ENCODE data around the gene CDHR3. TPM values are rescaled to one million over a fixed set of nuclear protein-coding genes. Genes with fewer than 3 reads are reported as not detected.

CDHR3 gene
- total RNA-seq, 1 donor from 2014 or later = 3.1 TPM

- Mint-ChIP-seq H3K9me3 (ENCODE audit: unreplicated experiment) (peaks cover 2% of the 10 kb centered on the region), H3K27me3 (ENCODE audit: low read depth, unreplicated experiment) (no peaks in the 10 kb centered on the region), H3K27ac (ENCODE audit: unreplicated experiment) (peak overlapping the region; percentile 72), H3K4me3 (ENCODE audit: unreplicated experiment) (no peak overlapping the region), H3K36me3 (ENCODE audit: low read depth, unreplicated experiment) (no peaks in the 10 kb centered on the region), H3K4me1 (ENCODE audit: low read depth, unreplicated experiment) (peaks cover 25% of the 10 kb centered on the region)
- peaks cover 28% of the 10 kb centered on the region for H3K27me3 ChIP-seq (ENCODE audit: insufficient read depth, low read length)
- TF ChIP-seq CTCF (IDR thresholded peaks at IDR 0.05; ENCODE audit: insufficient read depth, low read depth, low read length) = no peak
- TF ChIP-seq EZH2 (IDR thresholded peaks at IDR 0.05; ENCODE audit: insufficient read depth, low read length) = no peak
- H3K79me2 ChIP-seq (ENCODE audit: insufficient read depth, low read length) = no peaks in the 10 kb centered on the region
- H3K4me3 ChIP-seq (ENCODE audit: insufficient read depth, low read depth, low read length) = no peak overlapping the region
- no peaks in the 10 kb centered on the region for H3K9me3 ChIP-seq (ENCODE audit: insufficient read depth, low read depth, low read length)
- H3K9ac ChIP-seq (ENCODE audit: low read length) = no peak overlapping the region
- H3K27ac ChIP-seq (ENCODE audit: low read depth, low read length) = no peak overlapping the region
- no peaks in the 10 kb centered on the region for H3K36me3 ChIP-seq (ENCODE audit: insufficient read depth, low read length)
- H3K4me1 ChIP-seq (ENCODE audit: insufficient read depth, low read length) = peaks cover 11% of the 10 kb centered on the region
- no peak for FAIRE-seq
- peak overlapping the region; percentile 23 for H2AFZ ChIP-seq (ENCODE audit: low read depth, low read length)
- no peaks in the 10 kb centered on the region for H4K20me1 ChIP-seq (ENCODE audit: insufficient read depth, low read length)
- no peak for DNase-seq (ENCODE audit: low read depth)
- H3K4me2 ChIP-seq (ENCODE audit: low read length) = peak overlapping the region; percentile 32
These were observed 58.3 kb downstream of the CDHR3 start for GRCh38 chr7:106021151-106022067.

GRCh38 chr7:106022193-106022821 lies 59.2 kb downstream of the CDHR3 start:
- no peaks in the 10 kb centered on the region for H3K36me3 Mint-ChIP-seq (ENCODE audit: low read depth, unreplicated experiment)

More at GRCh38 chr7:106022193-106022821, 59.2 kb downstream of the CDHR3 start:
- Histone ChIP-seq H3K79me2 (ENCODE audit: insufficient read depth, low read length) (no peaks in the 10 kb centered on the region), H3K36me3 (ENCODE audit: insufficient read depth, low read length) (no peaks in the 10 kb centered on the region), H3K9me3 (ENCODE audit: insufficient read depth, low read depth, low read length) (no peaks in the 10 kb centered on the region), H2AFZ (ENCODE audit: low read depth, low read length) (no peak overlapping the region), H3K9ac (ENCODE audit: low read length) (no peak overlapping the region), H3K4me2 (ENCODE audit: low read length) (no peak overlapping the region), H3K27ac (ENCODE audit: low read depth, low read length) (no peak overlapping the region), H3K27me3 (ENCODE audit: insufficient read depth, low read length) (peaks cover 33% of the 10 kb centered on the region), H3K4me1 (ENCODE audit: insufficient read depth, low read length) (peaks cover 11% of the 10 kb centered on the region), H4K20me1 (ENCODE audit: insufficient read depth, low read length) (no peaks in the 10 kb centered on the region), H3K4me3 (ENCODE audit: insufficient read depth, low read depth, low read length) (no peak overlapping the region)
- no peaks in the 10 kb centered on the region for H3K27me3 Mint-ChIP-seq (ENCODE audit: low read depth, unreplicated experiment)
- FAIRE-seq (no peak), DNase-seq (ENCODE audit: low read depth) (peak; percentile 61)
- H3K4me1 Mint-ChIP-seq (ENCODE audit: low read depth, unreplicated experiment) = peaks cover 25% of the 10 kb centered on the region
- no peak for TF ChIP-seq CTCF (IDR thresholded peaks at IDR 0.05; ENCODE audit: insufficient read depth, low read depth, low read length)
- TF ChIP-seq EZH2 (IDR thresholded peaks at IDR 0.05; ENCODE audit: insufficient read depth, low read length) = no peak
- H3K4me3 Mint-ChIP-seq (ENCODE audit: unreplicated experiment) = no peak overlapping the region
- H3K9me3 Mint-ChIP-seq (ENCODE audit: unreplicated experiment) = peaks cover 2% of the 10 kb centered on the region
- H3K27ac Mint-ChIP-seq (ENCODE audit: unreplicated experiment) = no peak overlapping the region
